HG02870 (cell line): ENCODE data around the gene TMIE.

ENCODE experiments used
- ATAC-seq: cut with Tn5 transposase; IDR thresholded peaks from one replicate; pipeline ENCODE4 v1.9.1; 2021; ENCODE audit warnings: mild to moderate bottlenecking, moderate library complexity; ENCODE audit not compliant: unreplicated experiment

Gene TMIE

GRCh38 chr3:46756642-46757041 lies 55.5 kb downstream of the TMIE start:
- no peak for ATAC-seq

DNA sequence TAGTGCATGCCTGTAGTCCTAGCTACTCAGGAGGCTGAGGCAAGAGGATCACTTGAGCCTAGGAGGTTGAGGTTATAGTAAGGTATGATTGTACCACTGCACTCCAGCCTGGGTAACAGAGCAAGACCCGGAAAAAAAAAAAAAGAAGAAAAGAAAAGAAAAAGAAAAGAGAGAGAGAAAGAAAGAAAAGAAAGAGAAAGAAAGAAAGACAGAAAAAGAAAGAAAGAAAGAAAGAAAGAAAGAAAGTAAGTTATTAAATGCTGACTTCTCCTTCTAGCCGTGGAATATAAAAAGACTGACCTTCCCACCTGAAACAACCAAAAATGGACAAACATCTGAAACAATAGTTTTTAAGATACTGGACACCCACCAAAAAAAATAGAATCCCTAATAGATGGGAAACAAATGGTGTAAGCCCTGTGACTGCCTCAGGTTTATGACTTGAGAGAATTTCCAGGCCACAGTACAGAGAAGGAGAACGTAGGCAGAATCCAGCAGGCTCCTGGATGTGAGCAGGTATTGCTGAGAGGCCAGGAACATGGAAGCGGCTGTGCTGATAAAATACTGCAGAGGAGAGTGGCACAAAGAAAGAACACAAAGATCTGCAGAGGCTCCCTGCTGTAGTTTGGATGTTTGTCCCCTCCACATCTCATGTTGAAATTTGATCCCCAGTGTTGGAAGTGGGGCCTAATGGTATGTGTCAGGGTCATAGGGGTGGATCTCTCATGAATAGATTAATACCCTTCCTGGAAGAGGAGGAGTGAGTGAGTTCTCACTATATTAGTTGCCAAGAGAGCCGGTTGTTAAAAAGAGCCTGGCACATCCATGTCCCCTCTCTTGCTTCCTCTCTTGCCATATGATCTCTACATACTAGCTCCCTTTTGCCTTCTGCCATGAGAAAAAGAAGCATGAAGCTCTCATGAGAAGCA lies 58.3 kb downstream of the TMIE start:
- no peak for ATAC-seq
